Measurements from ENCODE around the gene AFAP1L2. TPM values are rescaled to one million over a fixed set of nuclear protein-coding genes. Genes with fewer than 3 reads are reported as not detected.

The AFAP1L2 gene
- total and polyA plus RNA-seq, 8 donors, result 2.6 to 25.0 (median 10.0) TPM

DNA sequence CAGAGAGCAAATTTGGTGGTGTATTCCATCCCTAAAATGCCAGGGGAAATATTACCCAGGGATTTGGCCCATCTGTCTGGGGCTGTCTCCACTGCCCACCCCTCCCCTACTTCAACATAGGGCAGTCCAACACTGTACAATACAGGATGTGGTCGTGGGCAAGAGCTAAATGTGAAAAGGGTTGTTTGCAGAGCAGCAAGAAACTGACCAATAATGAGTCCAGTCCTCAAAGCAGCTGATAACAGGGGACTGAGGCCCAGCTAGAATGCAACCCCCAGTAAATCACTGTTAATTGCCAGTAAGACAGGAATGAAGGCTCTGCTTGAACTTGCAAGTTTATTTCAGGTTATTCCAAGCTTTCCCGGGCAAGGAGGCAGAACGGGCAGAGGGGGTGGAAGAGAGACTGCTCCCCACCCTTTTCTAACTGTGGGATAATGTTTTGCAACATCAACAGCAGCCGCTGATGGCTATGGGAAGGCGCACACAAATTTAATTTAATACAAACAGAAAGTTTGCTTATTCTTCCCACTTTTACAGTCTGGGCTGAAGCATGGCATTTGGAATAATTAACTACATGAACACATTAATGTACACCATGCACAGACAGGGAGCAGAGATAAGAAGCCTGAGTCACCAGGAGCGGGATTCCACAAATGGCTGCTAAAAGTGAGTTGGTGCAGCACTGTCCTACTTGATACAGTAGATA, 36.8 kb downstream of the AFAP1L2 start:
- peaks cover 8 to 30% (median 14%) of the 10 kb centered on the region in 4 donors for H3K4me1 ChIP-seq
- WGBS, 5 donors, result 32 to 41% (median 37%) methylated on average over 6 of the region's 6 CpGs
- no peaks in the 10 kb centered on the region for H3K27me3 ChIP-seq
- no peak overlapping the region for H3K4me3 ChIP-seq
- no peaks in the 10 kb centered on the region for H3K36me3 ChIP-seq
- peak overlapping the region in 4 of 5 donors; percentile 27 to 69 (median 62) for H3K27ac ChIP-seq
- no peaks in the 10 kb centered on the region for H3K9me3 ChIP-seq
- intact Hi-C loops (cut with DNase I; ENCODE audit: low total_unique reads), result no loop called here
- DNase-seq, result peak in 1 of 2 donors; percentile 48
- TF ChIP-seq EP300 (IDR thresholded peaks at IDR 0.05), result no peak
- TF ChIP-seq POLR2AphosphoS5 (IDR thresholded peaks at IDR 0.05), result no peak
- no peak for TF ChIP-seq POLR2A (IDR thresholded peaks at IDR 0.05)
- TF ChIP-seq, protein P1, sequence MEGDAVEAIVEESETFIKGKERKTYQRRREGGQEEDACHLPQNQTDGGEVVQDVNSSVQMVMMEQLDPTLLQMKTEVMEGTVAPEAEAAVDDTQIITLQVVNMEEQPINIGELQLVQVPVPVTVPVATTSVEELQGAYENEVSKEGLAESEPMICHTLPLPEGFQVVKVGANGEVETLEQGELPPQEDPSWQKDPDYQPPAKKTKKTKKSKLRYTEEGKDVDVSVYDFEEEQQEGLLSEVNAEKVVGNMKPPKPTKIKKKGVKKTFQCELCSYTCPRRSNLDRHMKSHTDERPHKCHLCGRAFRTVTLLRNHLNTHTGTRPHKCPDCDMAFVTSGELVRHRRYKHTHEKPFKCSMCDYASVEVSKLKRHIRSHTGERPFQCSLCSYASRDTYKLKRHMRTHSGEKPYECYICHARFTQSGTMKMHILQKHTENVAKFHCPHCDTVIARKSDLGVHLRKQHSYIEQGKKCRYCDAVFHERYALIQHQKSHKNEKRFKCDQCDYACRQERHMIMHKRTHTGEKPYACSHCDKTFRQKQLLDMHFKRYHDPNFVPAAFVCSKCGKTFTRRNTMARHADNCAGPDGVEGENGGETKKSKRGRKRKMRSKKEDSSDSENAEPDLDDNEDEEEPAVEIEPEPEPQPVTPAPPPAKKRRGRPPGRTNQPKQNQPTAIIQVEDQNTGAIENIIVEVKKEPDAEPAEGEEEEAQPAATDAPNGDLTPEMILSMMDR (IDR thresholded peaks at IDR 0.05), result no peak

DNA sequence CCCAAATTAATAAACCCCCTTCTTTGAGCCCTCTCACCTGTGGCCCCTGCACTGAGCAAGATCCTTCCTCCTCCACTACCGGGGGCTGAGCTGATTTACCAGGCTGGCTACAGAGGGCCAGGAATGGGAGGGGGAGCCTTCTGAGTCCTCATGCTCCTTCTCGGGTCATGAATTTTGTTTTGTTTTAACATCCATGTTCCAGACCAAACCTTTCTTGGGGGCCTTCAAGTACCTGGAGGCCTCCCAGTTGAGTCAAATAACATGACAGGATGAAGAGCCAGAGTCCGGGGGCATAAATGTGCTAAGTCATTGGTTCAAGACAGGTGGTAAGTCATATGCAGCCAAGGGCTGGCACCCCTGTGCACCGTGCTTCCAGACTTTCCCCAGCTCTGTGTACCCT, 39.6 kb downstream of the AFAP1L2 start:
- no peak overlapping the region for H3K4me3 ChIP-seq
- DNase-seq, result no peak
- intact Hi-C loops (cut with DNase I; ENCODE audit: low total_unique reads), result no loop called here
- no peak overlapping the region for H3K27ac ChIP-seq
- TF ChIP-seq, protein P1 (IDR thresholded peaks at IDR 0.05), result no peak
- TF ChIP-seq POLR2A (IDR thresholded peaks at IDR 0.05), result no peak
- no peak for TF ChIP-seq EP300 (IDR thresholded peaks at IDR 0.05)
- no peak for TF ChIP-seq POLR2AphosphoS5 (IDR thresholded peaks at IDR 0.05)
- peaks cover 8 to 19% (median 13%) of the 10 kb centered on the region in 4 donors for H3K4me1 ChIP-seq
- WGBS, 5 donors, result 93 to 97% (median 94%) methylated on average over 4 of the region's 4 CpGs
- no peaks in the 10 kb centered on the region for H3K36me3 ChIP-seq
- H3K9me3 ChIP-seq, result no peaks in the 10 kb centered on the region
- no peaks in the 10 kb centered on the region for H3K27me3 ChIP-seq

DNA sequence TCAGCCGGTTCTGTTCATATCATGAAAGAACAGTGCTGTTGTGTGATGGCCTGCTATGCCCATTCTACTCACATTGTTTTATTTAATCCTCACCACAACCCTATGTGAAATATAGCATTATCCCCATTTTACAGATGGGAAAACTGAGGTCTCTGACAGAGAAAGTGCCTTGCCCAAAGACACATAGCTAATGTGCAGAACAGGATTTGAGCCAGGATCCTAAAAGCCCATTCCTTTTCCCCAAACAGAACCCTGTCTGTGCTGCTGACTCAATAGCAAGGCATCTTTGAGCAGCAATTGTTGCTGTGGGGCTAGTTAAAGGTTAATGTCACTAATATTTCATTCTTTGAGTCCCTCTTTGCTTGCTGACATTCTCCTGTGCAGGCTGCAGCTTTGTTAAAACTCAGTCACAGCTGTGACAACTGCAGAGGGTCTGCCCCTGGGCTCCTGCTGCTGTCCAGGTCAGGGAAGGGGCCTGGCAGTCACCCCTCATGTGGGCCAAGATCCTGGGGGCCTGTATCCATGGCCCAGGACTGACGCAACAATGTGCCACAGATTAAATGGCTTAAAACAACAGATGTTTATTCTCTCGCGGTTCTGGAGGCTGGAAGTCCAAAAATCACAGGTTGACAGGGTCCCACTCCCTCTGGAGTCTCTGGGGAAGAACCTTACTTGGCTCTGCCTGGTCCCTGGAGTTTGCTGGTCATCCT, 40.4 kb downstream of the AFAP1L2 start:
- Histone ChIP-seq H3K27ac (no peak overlapping the region), H3K9me3 (no peaks in the 10 kb centered on the region), H3K36me3 (no peaks in the 10 kb centered on the region), H3K4me1 (peaks cover 8 to 17% (median 12%) of the 10 kb centered on the region in 4 donors), H3K4me3 (no peak overlapping the region), H3K27me3 (no peaks in the 10 kb centered on the region)
- no peak for DNase-seq
- intact Hi-C loops (cut with DNase I; ENCODE audit: low total_unique reads), result no loop called here
- 82 to 100% (median 92%) methylated on average over 4 of the region's 4 CpGs for WGBS, 5 donors
- TF ChIP-seq, protein P1 (IDR thresholded peaks at IDR 0.05), result no peak
- TF ChIP-seq POLR2AphosphoS5 (IDR thresholded peaks at IDR 0.05) (no peak), POLR2A (IDR thresholded peaks at IDR 0.05) (no peak), EP300 (IDR thresholded peaks at IDR 0.05) (no peak)

DNA sequence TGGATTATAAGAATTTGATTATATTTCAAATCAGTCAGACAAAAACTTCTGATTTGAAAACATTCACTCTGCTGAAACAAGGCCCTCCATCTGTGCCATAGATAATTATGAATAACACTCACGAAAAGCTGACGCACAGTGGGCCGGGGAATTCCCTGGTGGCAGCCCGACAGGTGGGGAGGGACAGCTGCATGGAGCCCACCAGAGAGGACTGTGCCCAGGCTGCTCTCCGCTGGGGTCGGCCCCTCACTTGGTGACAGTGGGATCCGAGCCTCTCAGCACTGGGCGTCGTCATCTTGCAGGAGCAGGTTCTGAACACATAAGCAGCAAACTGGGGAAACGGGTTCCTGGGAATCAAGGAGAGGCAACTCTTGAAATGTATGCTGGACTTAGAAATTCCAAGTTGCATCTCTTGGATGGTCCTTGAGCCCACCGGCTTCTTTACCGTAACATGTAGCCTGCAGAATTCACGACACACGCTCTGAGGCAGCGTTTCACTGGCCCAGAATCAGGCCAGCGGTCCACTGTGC, 41.4 kb downstream of the AFAP1L2 start:
- WGBS, 5 donors, result 79 to 94% (median 88%) methylated on average over 15 to 16 of the region's 16 CpGs
- H3K27ac ChIP-seq, result no peak overlapping the region
- TF ChIP-seq, protein P1 (IDR thresholded peaks at IDR 0.05), result no peak
- no peaks in the 10 kb centered on the region for H3K36me3 ChIP-seq
- DNase-seq, result peak in 1 of 2 donors; percentile 44
- peaks cover 7 to 18% (median 12%) of the 10 kb centered on the region in 4 donors for H3K4me1 ChIP-seq
- no peaks in the 10 kb centered on the region for H3K27me3 ChIP-seq
- intact Hi-C loops (cut with DNase I; ENCODE audit: low total_unique reads), result no loop called here
- H3K9me3 ChIP-seq, result no peaks in the 10 kb centered on the region
- no peak overlapping the region for H3K4me3 ChIP-seq

All from stomach (tissue), 9 donors.